Heart left ventricle (tissue), 16 donors: ENCODE measurements around the gene PCBD2. TPM values are rescaled to one million over a fixed set of nuclear protein-coding genes. Genes with fewer than 3 reads are reported as not detected.
A peak's percentile ranks its signal among the peaks of the same experiment; 100 is the strongest.

Experiments
- ATAC-seq, 4 donors: fragments of 200-7000 bp; cut with Tn5 transposase; one replicate each; pipeline ENCODE4 v1.9.1; 2020 to 2022; ENCODE audit warnings: moderate library complexity in 4 of 4, mild to moderate bottlenecking in 3 of 4, moderate number of reproducible peaks in 1 of 4
- DNase-seq, 5 donors: peaks; one replicate each; pipeline ENCODE4 v3.0.0-alpha.2; 2020
- H3K27ac ChIP-seq, 12 donors: fragments of 200-600 bp; sonication (generic) in 4 of 12; one replicate each; pipeline versions ENCODE4 v1.5.0 to v1.8.0; 2016 to 2022; ENCODE audit warnings: mild to moderate bottlenecking in 2 of 12
- H3K27me3 ChIP-seq, 9 donors: fragments of 200-600 bp; sonication (generic) in 2 of 9; one replicate each; pipeline versions ENCODE4 v1.5.1 to v1.8.0; 2016 to 2022; ENCODE audit warnings: mild to moderate bottlenecking in 3 of 9
- H3K36me3 ChIP-seq, 9 donors: fragments of 200-600 bp; sonication (generic) in 2 of 9; one replicate each; pipeline versions ENCODE4 v1.5.0 to v1.8.0; 2018 to 2022; ENCODE audit warnings: mild to moderate bottlenecking in 2 of 9
- H3K4me1 ChIP-seq, 12 donors: fragments of 200-600 bp; sonication (generic) in 4 of 12; one replicate each; pipeline versions ENCODE4 v1.5.0 to v1.8.0; 2016 to 2022; ENCODE audit warnings: mild to moderate bottlenecking in 3 of 12
- H3K4me3 ChIP-seq, 12 donors: fragments of 200-600 bp; sonication (generic) in 4 of 12; one replicate each; pipeline versions ENCODE4 v1.5.0 to v1.8.0; 2017 to 2022; ENCODE audit warnings: mild to moderate bottlenecking in 9 of 12, moderate library complexity in 4 of 12
- H3K9me3 ChIP-seq, 12 donors: fragments of 200-600 bp; sonication (generic) in 4 of 12; one replicate each; pipeline versions ENCODE4 v1.5.0 to v1.8.0; 2016 to 2022; ENCODE audit warnings: mild to moderate bottlenecking in 1 of 12
- CTCF ChIP-seq, 12 donors: fragments of 200-600 bp; sonication (generic) in 4 of 12; IDR thresholded peaks; one replicate each; pipeline versions ENCODE4 v1.5.0 to v1.8.0; 2018 to 2022; ENCODE audit warnings: antibody characterized with exemption in 12 of 12, mild to moderate bottlenecking in 5 of 12
- POLR2A ChIP-seq, 2 donors: fragments of 450-650 bp; IDR thresholded peaks; one replicate each; pipeline ENCODE4 v1.6.1; 2017; ENCODE audit warnings: antibody characterized with exemption in 2 of 2, mild to moderate bottlenecking in 2 of 2, moderate library complexity in 2 of 2
- WGBS, 4 donors: extraction: QIAGEN DNeasy Blood & Tissue Kit in 2 of 4; methylation state at CpG; one replicate each; pipeline versions ENCODE4 v1.1.5 to v1.1.7; 2013 to 2018; 5-methylcytosine and 5-hydroxymethylcytosine counted together
- intact Hi-C, 10 donors: fragments of 100-400 bp; cut with DNase I; formaldehyde crosslinking; loops; one replicate each; pipeline versions ENCODE4 v1.11.1 to v1.14.2; 2022
- polyA plus RNA-seq, 2 donors: library from polyadenylated mRNA; stranded (reverse); fragments of 200-250 nt; gene quantifications; one replicate each; pipeline ENCODE4 v1.2.3, GENCODE V29; 2013
- total RNA-seq, 9 donors: library from RNA; depleted of rRNA in 2 of 9; stranded (reverse); fragments of >200 nt in 2 of 9; fragmentation: NEBNext Ultra II Directional in 3 of 9; extraction: Animal tissue kit (Norgen Biotek cat#: 25700) in 3 of 9; gene quantifications; one replicate each; pipeline versions ENCODE4 v1.1.0 to v1.2.4, GENCODE V29; 2016 to 2023
- donor health status: ischemic (EF 13 %, LVEDD 7.1; RV severe dilation, severe dysfunction).
- donor health status: healthy with polysubstance abuse.
- donor health status: DM: no; HTN: yes; CAD: no.
- donor health status: DM: no; HTN: no; CAD: no.
- donor health status: ischemic (EF 25% LVEDD 6.9; RV normal size, moderate dysfunction).
- donor health status: ischemic (EF 25% LVEDD 5.7; RV mildly dilated, moderate dysfunction).
- donor health status: healthy.
- donor health status: DM: yes; HTN: yes; CAD: no.
- donor health status: ischemic (EF 35%, LVEDD 5.7; RV mildly dilated, moderate dysfunction).
- donor health status: nonischemic (EF 11% LVEDD 7.7; RV severe dilation, severe dysfunction).
- donor health status: DM: yes; HTN: yes; CAD: no.
- donor health status: PGD.
- donor health status: ischemic (EF 29% LVEDD 5.4; RV normal size, mild dysfunction).
- donor health status: nonischemic (EF 23%, LVEDD 6.1; RV moderate dilation, normal function).

PCBD2 gene
- total and polyA plus RNA-seq, 11 donors, result 9.1 to 31.6 (median 19.7) TPM

- Histone ChIP-seq H3K4me1 (no peaks in the 10 kb centered on the region), H3K9me3 (no peaks in the 10 kb centered on the region), H3K4me3 (no peak overlapping the region), H3K27me3 (no peaks in the 10 kb centered on the region), H3K36me3 (no peaks in the 10 kb centered on the region), H3K27ac (no peak overlapping the region)
- no peak for TF ChIP-seq CTCF (IDR thresholded peaks at IDR 0.05)
- TF ChIP-seq POLR2A (IDR thresholded peaks at IDR 0.05), result no peak
- intact Hi-C loops, result no loop called here
- DNase-seq, result peak in 1 of 5 donors; percentile 2
- WGBS, 4 donors, result 74 to 90% (median 86%) methylated on average over 3 of the region's 3 CpGs
- no peak for ATAC-seq
Observed at GRCh38 chr5:135004376-135004775, 99.4 kb downstream of the PCBD2 start.

- peak in 1 of 5 donors; percentile 6 for DNase-seq
Observed at GRCh38 chr5:135005076-135005475, 100.1 kb downstream of the PCBD2 start.

GRCh38 chr5:135007305-135007704, 102.4 kb downstream of the PCBD2 start:
- 91 to 94% (median 92%) methylated on average over 9 of the region's 9 CpGs for WGBS, 4 donors
- Histone ChIP-seq H3K4me1 (no peaks in the 10 kb centered on the region), H3K27me3 (no peaks in the 10 kb centered on the region), H3K36me3 (no peaks in the 10 kb centered on the region), H3K9me3 (no peaks in the 10 kb centered on the region), H3K27ac (no peak overlapping the region), H3K4me3 (no peak overlapping the region)
- intact Hi-C loops, result no loop called here
- DNase-seq (peak in 1 of 5 donors; percentile 8), ATAC-seq (no peak)
- TF ChIP-seq CTCF (IDR thresholded peaks at IDR 0.05) (no peak), POLR2A (IDR thresholded peaks at IDR 0.05) (no peak)

More at GRCh38 chr5:135005076-135005475, 100.1 kb downstream of the PCBD2 start:
- H3K36me3 ChIP-seq, result no peaks in the 10 kb centered on the region
- intact Hi-C loops, result no loop called here
- no peak for ATAC-seq
- 67 to 97% (median 88%) methylated on average over 3 of the region's 3 CpGs for WGBS, 4 donors
- TF ChIP-seq POLR2A (IDR thresholded peaks at IDR 0.05), result no peak
- TF ChIP-seq CTCF (IDR thresholded peaks at IDR 0.05), result no peak
- H3K9me3 ChIP-seq, result no peaks in the 10 kb centered on the region
- no peaks in the 10 kb centered on the region for H3K27me3 ChIP-seq
- H3K27ac ChIP-seq, result no peak overlapping the region
- no peak overlapping the region for H3K4me3 ChIP-seq
- no peaks in the 10 kb centered on the region for H3K4me1 ChIP-seq

DNA sequence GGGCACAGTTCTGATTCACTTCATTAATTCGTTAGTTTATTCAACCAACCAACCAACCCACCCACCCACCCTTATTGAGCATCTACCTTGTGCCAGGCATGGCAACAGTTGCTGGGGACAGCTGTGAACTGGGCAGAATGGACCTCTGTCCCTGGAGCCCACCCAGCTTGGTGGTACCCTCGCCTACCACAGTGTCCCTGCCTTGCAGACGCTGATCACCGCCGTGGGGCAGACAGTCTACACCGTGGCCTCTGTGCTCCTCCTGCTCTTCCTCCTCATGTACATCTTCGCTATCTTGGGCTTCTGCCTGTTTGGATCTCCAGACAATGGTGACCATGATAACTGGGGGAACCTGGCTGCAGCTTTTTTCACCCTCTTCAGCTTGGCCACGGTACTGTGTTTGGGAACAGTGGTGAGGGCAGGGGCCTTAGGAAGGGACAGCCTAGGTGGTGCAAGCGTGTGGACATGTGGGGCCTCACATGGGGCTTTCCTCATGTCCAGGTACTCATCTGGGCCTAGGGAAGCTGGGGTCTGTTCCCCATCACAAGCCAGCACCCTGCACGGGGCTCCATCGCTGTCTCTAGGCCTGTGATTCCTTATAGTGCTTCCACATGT, 102.9 kb downstream of the PCBD2 start:
- Histone ChIP-seq H3K4me3 (no peak overlapping the region), H3K9me3 (no peaks in the 10 kb centered on the region), H3K27me3 (no peaks in the 10 kb centered on the region), H3K36me3 (no peaks in the 10 kb centered on the region), H3K4me1 (peaks cover 0 to 2% (median 0%) of the 10 kb centered on the region in 12 donors), H3K27ac (no peak overlapping the region)
- whole genome bisulfite sequencing, 4 donors, result 79 to 87% (median 83%) methylated on average over 9 to 11 of the region's 11 CpGs
- DNase-seq, result peak in 1 of 5 donors; percentile 8
- intact Hi-C loops, result no loop called here
- ATAC-seq, result no peak
- no peak for TF ChIP-seq CTCF (IDR thresholded peaks at IDR 0.05)
- TF ChIP-seq POLR2A (IDR thresholded peaks at IDR 0.05), result no peak
